ENCODE results near the gene CDKL5.

Gene CDKL5

GRCh38 chrX:18596096-18596495 lies 170.7 kb downstream of the CDKL5 start:
- no peak overlapping the region for H3K4me3 ChIP-seq (ENCODE audit: low read depth, low read length)
- TF ChIP-seq, protein P1, sequence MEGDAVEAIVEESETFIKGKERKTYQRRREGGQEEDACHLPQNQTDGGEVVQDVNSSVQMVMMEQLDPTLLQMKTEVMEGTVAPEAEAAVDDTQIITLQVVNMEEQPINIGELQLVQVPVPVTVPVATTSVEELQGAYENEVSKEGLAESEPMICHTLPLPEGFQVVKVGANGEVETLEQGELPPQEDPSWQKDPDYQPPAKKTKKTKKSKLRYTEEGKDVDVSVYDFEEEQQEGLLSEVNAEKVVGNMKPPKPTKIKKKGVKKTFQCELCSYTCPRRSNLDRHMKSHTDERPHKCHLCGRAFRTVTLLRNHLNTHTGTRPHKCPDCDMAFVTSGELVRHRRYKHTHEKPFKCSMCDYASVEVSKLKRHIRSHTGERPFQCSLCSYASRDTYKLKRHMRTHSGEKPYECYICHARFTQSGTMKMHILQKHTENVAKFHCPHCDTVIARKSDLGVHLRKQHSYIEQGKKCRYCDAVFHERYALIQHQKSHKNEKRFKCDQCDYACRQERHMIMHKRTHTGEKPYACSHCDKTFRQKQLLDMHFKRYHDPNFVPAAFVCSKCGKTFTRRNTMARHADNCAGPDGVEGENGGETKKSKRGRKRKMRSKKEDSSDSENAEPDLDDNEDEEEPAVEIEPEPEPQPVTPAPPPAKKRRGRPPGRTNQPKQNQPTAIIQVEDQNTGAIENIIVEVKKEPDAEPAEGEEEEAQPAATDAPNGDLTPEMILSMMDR (IDR thresholded peaks at IDR 0.05; ENCODE audit: low read depth, low read length, missing control alignments) = no peak
- no peak for DNase-seq (ENCODE audit: low read depth)

- H3K4me3 ChIP-seq (ENCODE audit: low read depth, low read length) = no peak overlapping the region
- DNase-seq (ENCODE audit: low read depth) = no peak
- TF ChIP-seq, protein P1 (IDR thresholded peaks at IDR 0.05; ENCODE audit: low read depth, low read length, missing control alignments) = no peak
Observed at GRCh38 chrX:18598413-18598812, 173.0 kb downstream of the CDKL5 start.

- no peak overlapping the region for H3K4me3 ChIP-seq (ENCODE audit: low read depth, low read length)
- TF ChIP-seq, protein P1 (IDR thresholded peaks at IDR 0.05; ENCODE audit: low read depth, low read length, missing control alignments) = no peak
- no peak for DNase-seq (ENCODE audit: low read depth)
Observed at GRCh38 chrX:18607966-18608365, 182.6 kb downstream of the CDKL5 start.

- TF ChIP-seq, protein P1 (IDR thresholded peaks at IDR 0.05; ENCODE audit: low read depth, low read length, missing control alignments) = no peak
- no peak for DNase-seq (ENCODE audit: low read depth)
- H3K4me3 ChIP-seq (ENCODE audit: low read depth, low read length) = no peak overlapping the region
Observed at GRCh38 chrX:18613930-18614639, 188.7 kb downstream of the CDKL5 start.

- DNase-seq (ENCODE audit: low read depth) = no peak
- TF ChIP-seq, protein P1 (IDR thresholded peaks at IDR 0.05; ENCODE audit: low read depth, low read length, missing control alignments) = no peak
Observed at GRCh38 chrX:18616688-18617406, 191.4 kb downstream of the CDKL5 start.

DNA sequence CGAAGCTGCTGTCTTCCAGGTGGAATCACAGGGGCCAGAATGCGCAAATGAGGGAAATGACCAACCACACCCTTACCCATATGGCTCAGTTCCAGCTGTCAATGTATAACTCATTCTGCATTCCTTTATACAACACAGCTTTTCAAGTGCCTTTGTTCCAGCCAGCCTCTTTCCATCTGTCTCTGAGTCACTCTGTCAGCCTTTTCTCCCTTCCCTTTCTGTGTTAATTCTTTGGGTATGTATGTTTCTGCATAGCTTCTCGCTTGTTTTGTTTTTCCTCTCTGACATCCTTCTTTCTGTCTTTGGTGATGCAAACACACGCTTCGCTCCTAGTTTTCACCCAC lies 192.0 kb downstream of the CDKL5 start:
- DNase-seq (ENCODE audit: low read depth) = no peak
- no peak overlapping the region for H3K4me3 ChIP-seq (ENCODE audit: low read depth, low read length)
- TF ChIP-seq, protein P1 (IDR thresholded peaks at IDR 0.05; ENCODE audit: low read depth, low read length, missing control alignments) = no peak

More at GRCh38 chrX:18616688-18617406, 191.4 kb downstream of the CDKL5 start:
- H3K4me3 ChIP-seq (ENCODE audit: low read depth, low read length) = no peak overlapping the region
